GM12878 (cell line): ENCODE measurements around the gene GALNTL6. TPM values are rescaled to one million over a fixed set of nuclear protein-coding genes. Genes with fewer than 3 reads are reported as not detected.

Experiments used
- ATAC-seq: fragments of 200-7000 bp; cut with Tn5 transposase; 3 replicates; pipeline ENCODE4 v1.9.1; 2020; ENCODE audit warnings: mild to moderate bottlenecking, moderate library complexity
- BruUV-seq: library from RNA; stranded (reverse); fragments of 400-500 nt; replicated peaks from 2 replicates; lab custom pipeline; 2021; lab: Mats Ljungman, UMichigan
- CTCF ChIA-PET: fragments of 300-600 bp; sonication (Branson Sonifier 250); formaldehyde crosslinking; extraction: SDS; loops from one replicate; lab custom pipeline; 2021; ENCODE audit warnings: inconsistent platforms; lab: Yijun Ruan, JAX
- POLR2A ChIA-PET: fragments of 350-600 bp; formaldehyde crosslinking; extraction: SDS; loops from one replicate; lab custom pipeline; 2021; ENCODE audit warnings: inconsistent platforms; lab: Charles Lee
- RAD21 ChIA-PET: fragments of 300-600 bp; sonication (Branson Sonifier 250); formaldehyde crosslinking; loops from one replicate; lab custom pipeline; 2023; ENCODE audit warnings: antibody characterized with exemption; ENCODE audit not compliant: unreplicated experiment; lab: Charles Lee
- SMC1A ChIA-PET: fragments of 300-600 bp; sonication (Branson Sonifier 250); formaldehyde crosslinking; loops from one replicate; lab custom pipeline; 2023; ENCODE audit not compliant: unreplicated experiment, uncharacterized antibody; lab: Charles Lee
- DNase-seq: peaks from one replicate; pipeline ENCODE4 v3.0.0-alpha.2; 2011; ENCODE audit warnings: low read depth, low spot score
- FAIRE-seq: peaks from 3 replicates; lab custom pipeline; 2011; peaks lifted over from hg19 to GRCh38; lab: Jason Lieb, UNC
- H2AFZ ChIP-seq: 2 replicates; pipeline ENCODE4 v1.6.0; 2011; ENCODE audit warnings: low read depth, low read length, control low read depth; ENCODE audit not compliant: control insufficient read depth
- H3K27ac ChIP-seq: 2 replicates; pipeline ENCODE4 v1.5.1; 2011; ENCODE audit warnings: control low read depth; ENCODE audit not compliant: control insufficient read depth, insufficient read depth
- H3K27me3 ChIP-seq, 2 experiments: replicated peaks in 1 of 2; 2 replicates each; pipeline versions ENCODE4 v1.6.0 to v1.6.1; 2011; ENCODE audit warnings: low read length in 1 of 2; ENCODE audit not compliant: control insufficient read depth in 2 of 2, insufficient read depth in 2 of 2
- H3K36me3 ChIP-seq, 2 experiments: 2 replicates each; pipeline ENCODE4 v1.5.1; 2011; ENCODE audit warnings: low read length in 1 of 2; ENCODE audit not compliant: control insufficient read depth in 2 of 2, insufficient read depth in 2 of 2
- H3K4me1 ChIP-seq: 2 replicates; pipeline ENCODE4 v1.6.1; 2011; ENCODE audit warnings: mild to moderate bottlenecking, low read length, moderate library complexity, mixed read lengths; ENCODE audit not compliant: control insufficient read depth, insufficient read depth
- H3K4me2 ChIP-seq: 2 replicates; pipeline ENCODE4 v1.6.0; 2011; ENCODE audit warnings: control low read depth; ENCODE audit not compliant: control insufficient read depth, insufficient read depth
- H3K4me3 ChIP-seq: fragments of 200-600 bp; sonication (generic); 2 replicates; pipeline ENCODE4 v1.5.1; 2016
- H3K79me2 ChIP-seq: 2 replicates; pipeline ENCODE4 v1.6.0; 2011; ENCODE audit warnings: low read length; ENCODE audit not compliant: control insufficient read depth, insufficient read depth
- H3K9ac ChIP-seq: 2 replicates; pipeline ENCODE4 v1.8.0; 2011; ENCODE audit warnings: low read length, control low read depth, mixed read lengths; ENCODE audit not compliant: control insufficient read depth, insufficient read depth
- H3K9me3 ChIP-seq: replicated peaks from 3 replicates; pipeline ENCODE4 v1.5.1; 2011; ENCODE audit warnings: mild to moderate bottlenecking, low read length; ENCODE audit not compliant: control insufficient read depth, insufficient read depth
- H4K20me1 ChIP-seq: 2 replicates; pipeline ENCODE4 v1.6.0; 2011; ENCODE audit not compliant: control insufficient read depth, insufficient read depth
- BACH1 ChIP-seq: fragments of 450-650 bp; IDR thresholded peaks from 2 replicates; pipeline ENCODE4 v1.6.1; 2017; ENCODE audit warnings: mild to moderate bottlenecking, borderline replicate concordance
- BRCA1 ChIP-seq: IDR thresholded peaks from 2 replicates; pipeline ENCODE4 v1.6.1; 2011; ENCODE audit warnings: low read depth, low read length, improper control_type of control experiment
- CHD1 ChIP-seq: IDR thresholded peaks from 2 replicates; pipeline ENCODE4 v1.6.1; 2012; ENCODE audit warnings: low read depth, low read length, improper control_type of control experiment
- LARP7 ChIP-seq: fragments of 450-650 bp; IDR thresholded peaks from 2 replicates; pipeline ENCODE4 v1.6.1; 2017; ENCODE audit warnings: mild to moderate bottlenecking
- MEF2B ChIP-seq: fragments of 450-650 bp; IDR thresholded peaks from 2 replicates; pipeline ENCODE4 v1.6.1; 2018; ENCODE audit warnings: mild to moderate bottlenecking, moderate library complexity; ENCODE audit not compliant: partially characterized antibody, poor library complexity, severe bottlenecking
- SUZ12 ChIP-seq: fragments of 200-600 bp; sonication (generic); IDR thresholded peaks from one replicate; pipeline ENCODE4 v1.6.1; 2018; ENCODE audit warnings: antibody characterized with exemption, mild to moderate bottlenecking; ENCODE audit not compliant: unreplicated experiment
- TBL1XR1 ChIP-seq: IDR thresholded peaks from 2 replicates; pipeline ENCODE4 v1.6.1; 2012; ENCODE audit warnings: low read depth, low read length, improper control_type of control experiment
- ZNF622 ChIP-seq: fragments of 450-650 bp; IDR thresholded peaks from 2 replicates; pipeline ENCODE4 v1.6.1; 2017; ENCODE audit warnings: mild to moderate bottlenecking, inconsistent platforms
- WGBS: methylation state at CpG from one replicate; pipeline ENCODE4 v1.1.6; 2016; ENCODE audit warnings: low lambda C conversion rate; ENCODE audit not compliant: insufficient replicate concordance, insufficient coverage; ENCODE audit errors: missing lambda C conversion rate; 5-methylcytosine and 5-hydroxymethylcytosine counted together
- in situ Hi-C: fragments of 300-500 bp; cut with MboI; formaldehyde crosslinking; loops from 9 replicates; pipeline ENCODE4 v1.14.3; 2018; ENCODE audit warnings: mixed read lengths
- intact Hi-C: fragments of 100-400 bp; cut with micrococcal nuclease; formaldehyde crosslinking; loops from one replicate; pipeline ENCODE4 v1.14.2; 2022; ENCODE audit not compliant: unreplicated experiment
- polyA plus RNA-seq, 11 experiments: library from polyadenylated mRNA; depleted of rRNA in 4 of 11; unstranded in 6 of 11; stranded (reverse) in 5 of 11; fragments of >200 nt; fragmentation: Nextera tagmentation in 4 of 11; fragmentation: Illumina TruSeq in 1 of 11; extraction: Ambion mirVana in 4 of 11; extraction: Trizol in 1 of 11; gene quantifications; 1 replicate in 1 of 11; 2 replicates in 10 of 11; pipeline versions ENCODE4 v1.2.1 to v1.2.3, GENCODE V29; 2011 to 2016; ENCODE audit warnings: inconsistent platforms in 2 of 11, missing spikeins in 2 of 11, low read depth in 1 of 11
- total RNA-seq, 4 experiments: library from RNA; depleted of rRNA in 3 of 4; stranded (reverse); fragments of >200 nt in 3 of 4; fragmentation: Illumina TruSeq in 1 of 4; extraction: Trizol in 1 of 4; gene quantifications; 2 replicates each; pipeline versions ENCODE4 v1.2.1 to v1.2.3, GENCODE V29; 2013 to 2021
- TF ChIP-seq, protein P1 (sequence below): fragments of 450-650 bp; IDR thresholded peaks from 2 replicates; pipeline ENCODE4 v1.6.1; 2016; ENCODE audit warnings: mild to moderate bottlenecking, moderate library complexity, borderline replicate concordance
- TF ChIP-seq, protein P2 (sequence below): fragments of 450-650 bp; IDR thresholded peaks from 2 replicates; pipeline ENCODE4 v1.6.1; 2017; ENCODE audit warnings: mild to moderate bottlenecking, moderate library complexity

GALNTL6 gene
- total and polyA plus RNA-seq, 10 of the 15 experiments (the other 5 are each of a cell fraction or from before 2014, with no cell fraction given): 0.01 to 0.29 TPM; not detected in 8

DNA sequence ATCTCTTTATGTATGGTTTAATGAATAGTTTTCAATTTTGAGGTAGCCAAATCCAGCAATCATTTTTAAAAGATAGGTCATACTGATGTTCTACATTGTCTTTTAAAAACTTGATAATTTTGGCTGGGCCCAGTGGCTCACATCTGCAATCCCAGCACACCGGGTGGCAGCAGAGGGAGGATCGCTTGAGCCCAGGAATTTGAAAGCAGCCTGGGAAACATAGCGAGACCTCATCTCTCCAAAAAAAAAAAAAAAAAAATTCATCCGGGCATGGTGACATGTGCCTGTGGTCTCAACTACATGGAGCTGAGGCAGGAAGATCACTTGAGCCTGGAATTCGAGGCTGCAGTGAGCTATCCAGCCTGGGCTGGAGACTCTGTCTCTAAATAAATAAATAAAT lies 419.8 kb downstream of the GALNTL6 start:
- TF ChIP-seq ZNF622: no peak
- TF ChIP-seq BRCA1: no peak
- TF ChIP-seq, protein P1, sequence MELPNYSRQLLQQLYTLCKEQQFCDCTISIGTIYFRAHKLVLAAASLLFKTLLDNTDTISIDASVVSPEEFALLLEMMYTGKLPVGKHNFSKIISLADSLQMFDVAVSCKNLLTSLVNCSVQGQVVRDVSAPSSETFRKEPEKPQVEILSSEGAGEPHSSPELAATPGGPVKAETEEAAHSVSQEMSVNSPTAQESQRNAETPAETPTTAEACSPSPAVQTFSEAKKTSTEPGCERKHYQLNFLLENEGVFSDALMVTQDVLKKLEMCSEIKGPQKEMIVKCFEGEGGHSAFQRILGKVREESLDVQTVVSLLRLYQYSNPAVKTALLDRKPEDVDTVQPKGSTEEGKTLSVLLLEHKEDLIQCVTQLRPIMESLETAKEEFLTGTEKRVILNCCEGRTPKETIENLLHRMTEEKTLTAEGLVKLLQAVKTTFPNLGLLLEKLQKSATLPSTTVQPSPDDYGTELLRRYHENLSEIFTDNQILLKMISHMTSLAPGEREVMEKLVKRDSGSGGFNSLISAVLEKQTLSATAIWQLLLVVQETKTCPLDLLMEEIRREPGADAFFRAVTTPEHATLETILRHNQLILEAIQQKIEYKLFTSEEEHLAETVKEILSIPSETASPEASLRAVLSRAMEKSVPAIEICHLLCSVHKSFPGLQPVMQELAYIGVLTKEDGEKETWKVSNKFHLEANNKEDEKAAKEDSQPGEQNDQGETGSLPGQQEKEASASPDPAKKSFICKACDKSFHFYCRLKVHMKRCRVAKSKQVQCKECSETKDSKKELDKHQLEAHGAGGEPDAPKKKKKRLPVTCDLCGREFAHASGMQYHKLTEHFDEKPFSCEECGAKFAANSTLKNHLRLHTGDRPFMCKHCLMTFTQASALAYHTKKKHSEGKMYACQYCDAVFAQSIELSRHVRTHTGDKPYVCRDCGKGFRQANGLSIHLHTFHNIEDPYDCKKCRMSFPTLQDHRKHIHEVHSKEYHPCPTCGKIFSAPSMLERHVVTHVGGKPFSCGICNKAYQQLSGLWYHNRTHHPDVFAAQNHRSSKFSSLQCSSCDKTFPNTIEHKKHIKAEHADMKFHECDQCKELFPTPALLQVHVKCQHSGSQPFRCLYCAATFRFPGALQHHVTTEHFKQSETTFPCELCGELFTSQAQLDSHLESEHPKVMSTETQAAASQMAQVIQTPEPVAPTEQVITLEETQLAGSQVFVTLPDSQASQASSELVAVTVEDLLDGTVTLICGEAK: no peak
- BruUV-seq: no TSS peak
- H3K9ac ChIP-seq: no peak overlapping the region
- CTCF ChIA-PET: no interaction called here
- H4K20me1 ChIP-seq: no peaks in the 10 kb centered on the region
- H3K4me1 ChIP-seq: no peaks in the 10 kb centered on the region
- RAD21 ChIA-PET: no interaction called here
- H3K9me3 ChIP-seq: no peaks in the 10 kb centered on the region
- ATAC-seq: no peak
- in situ Hi-C loops (no loop called here), intact Hi-C loops (no loop called here)
- no peaks in the 10 kb centered on the region for H3K27me3 ChIP-seq
- SMC1A ChIA-PET: no interaction called here
- POLR2A ChIA-PET: interaction anchor here (0.7 kb wide), 1 partner anchor 71 kb away, joined by 3 read pairs; no protein-coding TSS in a partner anchor
- no peak for DNase-seq
- no peaks in the 10 kb centered on the region for H3K79me2 ChIP-seq
- H3K4me2 ChIP-seq: no peak overlapping the region
- WGBS: 40% methylated on average over 2 of the region's 5 CpGs
- FAIRE-seq: no peak
- H3K4me3 ChIP-seq: no peak overlapping the region
- no peaks in the 10 kb centered on the region for H3K36me3 ChIP-seq
- H3K27ac ChIP-seq: no peak overlapping the region
- no peak overlapping the region for H2AFZ ChIP-seq

DNA sequence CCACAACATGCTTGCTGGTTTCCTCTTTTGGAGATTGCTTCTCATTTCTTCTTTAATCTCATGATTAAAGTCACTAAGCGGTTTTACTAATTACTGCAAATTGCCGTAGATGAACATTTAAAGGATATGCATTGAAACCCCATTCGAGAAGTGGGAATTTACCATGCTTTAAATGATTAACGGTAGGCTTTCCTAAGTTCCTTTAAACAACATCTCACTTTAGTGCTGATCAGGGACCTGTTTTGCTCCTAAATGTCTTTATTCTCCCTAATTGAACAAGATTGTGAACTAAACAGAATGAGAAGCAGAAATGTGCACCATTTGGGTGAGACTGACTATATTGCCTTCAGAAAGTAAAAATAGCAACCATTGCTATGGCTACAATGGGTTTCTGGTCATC lies 430.3 kb downstream of the GALNTL6 start:
- Histone ChIP-seq H3K36me3 (no peaks in the 10 kb centered on the region), H3K27me3 (no peaks in the 10 kb centered on the region), H3K9me3 (no peaks in the 10 kb centered on the region), H4K20me1 (no peaks in the 10 kb centered on the region), H3K27ac (no peak overlapping the region), H3K79me2 (no peaks in the 10 kb centered on the region), H3K4me3 (no peak overlapping the region), H2AFZ (no peak overlapping the region), H3K4me2 (no peak overlapping the region), H3K9ac (no peak overlapping the region), H3K4me1 (no peaks in the 10 kb centered on the region)
- 17% methylated on average over 4 of the region's 4 CpGs for WGBS
- in situ Hi-C loops: no loop called here
- ChIA-PET RAD21 (no interaction called here), SMC1A (no interaction called here), CTCF (no interaction called here), POLR2A (no interaction called here)
- FAIRE-seq (no peak), DNase-seq (no peak), ATAC-seq (no peak)
- BruUV-seq: no TSS peak
- intact Hi-C loops: no loop called here
- TF ChIP-seq MEF2B (no peak), SUZ12 (no peak), LARP7 (no peak), BACH1 (no peak), TBL1XR1 (no peak), CHD1 (no peak)
- TF ChIP-seq, protein P2, sequence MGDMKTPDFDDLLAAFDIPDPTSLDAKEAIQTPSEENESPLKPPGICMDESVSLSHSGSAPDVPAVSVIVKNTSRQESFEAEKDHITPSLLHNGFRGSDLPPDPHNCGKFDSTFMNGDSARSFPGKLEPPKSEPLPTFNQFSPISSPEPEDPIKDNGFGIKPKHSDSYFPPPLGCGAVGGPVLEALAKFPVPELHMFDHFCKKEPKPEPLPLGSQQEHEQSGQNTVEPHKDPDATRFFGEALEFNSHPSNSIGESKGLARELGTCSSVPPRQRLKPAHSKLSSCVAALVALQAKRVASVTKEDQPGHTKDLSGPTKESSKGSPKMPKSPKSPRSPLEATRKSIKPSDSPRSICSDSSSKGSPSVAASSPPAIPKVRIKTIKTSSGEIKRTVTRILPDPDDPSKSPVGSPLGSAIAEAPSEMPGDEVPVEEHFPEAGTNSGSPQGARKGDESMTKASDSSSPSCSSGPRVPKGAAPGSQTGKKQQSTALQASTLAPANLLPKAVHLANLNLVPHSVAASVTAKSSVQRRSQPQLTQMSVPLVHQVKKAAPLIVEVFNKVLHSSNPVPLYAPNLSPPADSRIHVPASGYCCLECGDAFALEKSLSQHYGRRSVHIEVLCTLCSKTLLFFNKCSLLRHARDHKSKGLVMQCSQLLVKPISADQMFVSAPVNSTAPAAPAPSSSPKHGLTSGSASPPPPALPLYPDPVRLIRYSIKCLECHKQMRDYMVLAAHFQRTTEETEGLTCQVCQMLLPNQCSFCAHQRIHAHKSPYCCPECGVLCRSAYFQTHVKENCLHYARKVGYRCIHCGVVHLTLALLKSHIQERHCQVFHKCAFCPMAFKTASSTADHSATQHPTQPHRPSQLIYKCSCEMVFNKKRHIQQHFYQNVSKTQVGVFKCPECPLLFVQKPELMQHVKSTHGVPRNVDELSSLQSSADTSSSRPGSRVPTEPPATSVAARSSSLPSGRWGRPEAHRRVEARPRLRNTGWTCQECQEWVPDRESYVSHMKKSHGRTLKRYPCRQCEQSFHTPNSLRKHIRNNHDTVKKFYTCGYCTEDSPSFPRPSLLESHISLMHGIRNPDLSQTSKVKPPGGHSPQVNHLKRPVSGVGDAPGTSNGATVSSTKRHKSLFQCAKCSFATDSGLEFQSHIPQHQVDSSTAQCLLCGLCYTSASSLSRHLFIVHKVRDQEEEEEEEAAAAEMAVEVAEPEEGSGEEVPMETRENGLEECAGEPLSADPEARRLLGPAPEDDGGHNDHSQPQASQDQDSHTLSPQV: no peak
